Body of pancreas (tissue), 4 donors: Measurements from ENCODE around the gene DHRS4L2. TPM values are rescaled to one million over a fixed set of nuclear protein-coding genes. Genes with fewer than 3 reads are reported as not detected.
"Not testable (repeated sequence)": the region's sequence is repeated elsewhere in the genome, so short reads cannot be mapped to it uniquely, and the experiment has no call there.

Experiments
- ATAC-seq: fragments of 150-250 bp; one replicate; pipeline ENCODE4 v1.9.1; 2016
- DNase-seq, 4 donors: peaks; one replicate each; pipeline ENCODE4 v3.0.0-alpha.2; 2019
- H3K27ac ChIP-seq, 4 donors: fragments of 200-600 bp; sonication (generic); 1 replicate in 3 of 4; 2 replicates in 1 of 4; pipeline versions ENCODE4 v1.5.1 to v1.6.1; 2016 to 2019; ENCODE audit warnings: mild to moderate bottlenecking in 1 of 4, mixed read lengths in 1 of 4, moderate library complexity in 1 of 4
- H3K27me3 ChIP-seq, 2 donors: fragments of 200-600 bp; sonication (generic); one replicate each; pipeline ENCODE4 v1.6.0; 2016; ENCODE audit warnings: mild to moderate bottlenecking in 1 of 2
- H3K36me3 ChIP-seq, 2 donors: fragments of 200-600 bp; sonication (generic); replicated peaks in 1 of 2; 2 replicates each; pipeline ENCODE4 v1.5.1; 2016; ENCODE audit warnings: low read depth in 2 of 2; ENCODE audit not compliant: insufficient read depth in 1 of 2
- H3K4me1 ChIP-seq: fragments of 200-600 bp; sonication (generic); one replicate; pipeline ENCODE4 v1.6.0; 2016
- H3K4me3 ChIP-seq, 2 donors: fragments of 200-600 bp; sonication (generic); 1 replicate in 1 of 2; 2 replicates in 1 of 2; pipeline ENCODE4 v1.5.1; 2016 to 2019
- H3K9me3 ChIP-seq, 3 donors: fragments of 200-600 bp; sonication (generic); 1 replicate in 2 of 3; 2 replicates in 1 of 3; pipeline ENCODE4 v1.5.1; 2016
- CTCF ChIP-seq, 7 experiments: fragments of 450-650 bp in 4 of 7; fragments of 200-600 bp in 3 of 7; sonication (generic) in 3 of 7; IDR thresholded peaks; one replicate each; pipeline ENCODE4 v1.5.1; 2016 to 2019; ENCODE audit warnings: antibody characterized with exemption in 7 of 7
- POLR2A ChIP-seq, 3 donors: fragments of 450-650 bp; IDR thresholded peaks; one replicate each; pipeline ENCODE4 v1.6.1; 2016; ENCODE audit warnings: antibody characterized with exemption in 3 of 3, mild to moderate bottlenecking in 2 of 3
- WGBS, 2 donors: methylation state at CpG; one replicate each; pipeline ENCODE4 v1.1.5; 2017; 5-methylcytosine and 5-hydroxymethylcytosine counted together
- intact Hi-C: fragments of 100-400 bp; cut with DNase I; formaldehyde crosslinking; loops from one replicate; pipeline ENCODE4 v1.15.1; 2023
- total RNA-seq, 2 donors: library from RNA; depleted of rRNA; stranded (reverse); fragments of >200 nt; gene quantifications; one replicate each; pipeline ENCODE4 v1.1.0, GENCODE V29; 2016

Gene DHRS4L2
- total RNA-seq, 2 donors from 2014 or later: 10.6 to 16.5 TPM

- Histone ChIP-seq H3K36me3 (no peaks in the 10 kb centered on the region), H3K27ac (no peak overlapping the region), H3K4me3 (no peak overlapping the region), H3K27me3 (no peaks in the 10 kb centered on the region), H3K9me3 (no peaks in the 10 kb centered on the region), H3K4me1 (peaks cover 11% of the 10 kb centered on the region)
- DNase-seq (peak; percentile 54 to 79 (median 66)), ATAC-seq (peak; percentile 92)
- intact Hi-C loops: no loop called here
- TF ChIP-seq POLR2A (IDR thresholded peaks at IDR 0.05) (no peak), CTCF (IDR thresholded peaks at IDR 0.05) (peak; percentile 84 to 98 (median 96))
- WGBS, 2 donors: 17 to 20% methylated on average over 11 to 12 of the region's 12 CpGs
Observed at GRCh38 chr14:24013654-24014514, 25.2 kb downstream of the DHRS4L2 start.

GRCh38 chr14:24015745-24016144, 27.0 kb downstream of the DHRS4L2 start:
- intact Hi-C loops: not testable (repeated sequence)

GRCh38 chr14:24018978-24019377, 30.2 kb downstream of the DHRS4L2 start:
- intact Hi-C loops, H3K4me3 ChIP-seq, H3K27me3 ChIP-seq, H3K9me3 ChIP-seq, DNase-seq, H3K27ac ChIP-seq, ATAC-seq, H3K4me1 ChIP-seq, H3K36me3 ChIP-seq: not testable (repeated sequence)

More at GRCh38 chr14:24015745-24016144, 27.0 kb downstream of the DHRS4L2 start:
- H3K27me3 ChIP-seq, H3K9me3 ChIP-seq, H3K27ac ChIP-seq, H3K4me3 ChIP-seq, ATAC-seq, DNase-seq, H3K36me3 ChIP-seq: not testable (repeated sequence)
- peaks cover 11% of the 10 kb centered on the region for H3K4me1 ChIP-seq
- 89 to 95% methylated on average over 6 of the region's 6 CpGs for WGBS, 2 donors

- peak in 1 of 7 experiments; percentile 24 for TF ChIP-seq CTCF (IDR thresholded peaks at IDR 0.05)
- H3K36me3 ChIP-seq, H3K4me1 ChIP-seq, H3K27ac ChIP-seq, H3K27me3 ChIP-seq, H3K9me3 ChIP-seq, ATAC-seq, intact Hi-C loops, H3K4me3 ChIP-seq: not testable (repeated sequence)
- 10 to 11% methylated on average over 2 of the region's 2 CpGs for WGBS, 2 donors
- peak in 2 of 4 donors; percentile 28 for DNase-seq
Observed at GRCh38 chr14:24019944-24020343, 31.2 kb downstream of the DHRS4L2 start.

GRCh38 chr14:24020520-24020919, 31.8 kb downstream of the DHRS4L2 start:
- H3K27ac ChIP-seq, H3K4me3 ChIP-seq, H3K27me3 ChIP-seq, DNase-seq, H3K4me1 ChIP-seq, H3K36me3 ChIP-seq, intact Hi-C loops, ATAC-seq, H3K9me3 ChIP-seq: not testable (repeated sequence)
- WGBS, 2 donors: 95 to 96% methylated on average over 3 of the region's 3 CpGs

GRCh38 chr14:24024939-24025418, 36.2 kb downstream of the DHRS4L2 start:
- DNase-seq, H3K9me3 ChIP-seq, H3K4me3 ChIP-seq, H3K27ac ChIP-seq, H3K36me3 ChIP-seq, intact Hi-C loops, ATAC-seq, H3K4me1 ChIP-seq, H3K27me3 ChIP-seq: not testable (repeated sequence)
- WGBS, 2 donors: 79 to 96% methylated on average over 3 of the region's 3 CpGs

GRCh38 chr14:24029687-24030086, 41.0 kb downstream of the DHRS4L2 start:
- H3K27me3 ChIP-seq, DNase-seq, H3K27ac ChIP-seq, intact Hi-C loops, H3K9me3 ChIP-seq, H3K36me3 ChIP-seq, H3K4me3 ChIP-seq, ATAC-seq, H3K4me1 ChIP-seq: not testable (repeated sequence)
- 87 to 91% methylated on average over 2 to 3 of the region's 3 CpGs for WGBS, 2 donors

- H3K36me3 ChIP-seq, ATAC-seq, H3K4me1 ChIP-seq, H3K9me3 ChIP-seq, H3K27me3 ChIP-seq, intact Hi-C loops, H3K4me3 ChIP-seq, H3K27ac ChIP-seq, DNase-seq: not testable (repeated sequence)
- 85 to 91% methylated on average over 2 of the region's 2 CpGs for WGBS, 2 donors
Observed at GRCh38 chr14:24031331-24031730, 42.6 kb downstream of the DHRS4L2 start.
